HG02970 (cell line): ENCODE data around the gene CCL14.
"Not testable (repeated sequence)": the region's sequence is repeated elsewhere in the genome, so short reads cannot be mapped to it uniquely, and the experiment has no call there.

Experiments used
- ATAC-seq: cut with Tn5 transposase; IDR thresholded peaks from one replicate; pipeline ENCODE4 v1.9.1; 2021; ENCODE audit warnings: mild to moderate bottlenecking, moderate library complexity, moderate number of reproducible peaks; ENCODE audit not compliant: unreplicated experiment, low FRiP score

CCL14 gene

DNA sequence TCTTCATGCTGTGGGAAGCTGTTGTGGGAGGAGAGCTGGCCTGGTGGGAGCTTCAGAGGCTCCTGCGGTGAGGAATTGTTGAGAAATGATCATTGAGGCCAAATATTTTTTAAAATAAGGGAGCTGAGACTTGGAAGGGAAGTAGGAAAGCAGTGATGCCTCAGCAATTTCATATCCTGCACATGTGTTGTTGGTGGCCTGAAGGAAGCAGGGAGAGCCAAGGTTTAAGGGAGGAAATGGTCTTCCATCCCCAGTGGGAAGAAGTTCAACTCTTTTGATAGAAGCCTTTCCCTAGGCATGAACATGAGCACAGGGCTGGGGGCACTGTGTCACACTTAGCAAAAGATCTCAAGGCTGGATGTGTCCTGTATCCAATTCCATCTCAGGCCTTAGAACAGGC, at the start of gene CCL14:
Gene CCL14 (minus strand): TSS at position 87 of the 400 bp plus-strand sequence. CDS start 80 bp downstream, at position 7.
- no peak for ATAC-seq

DNA sequence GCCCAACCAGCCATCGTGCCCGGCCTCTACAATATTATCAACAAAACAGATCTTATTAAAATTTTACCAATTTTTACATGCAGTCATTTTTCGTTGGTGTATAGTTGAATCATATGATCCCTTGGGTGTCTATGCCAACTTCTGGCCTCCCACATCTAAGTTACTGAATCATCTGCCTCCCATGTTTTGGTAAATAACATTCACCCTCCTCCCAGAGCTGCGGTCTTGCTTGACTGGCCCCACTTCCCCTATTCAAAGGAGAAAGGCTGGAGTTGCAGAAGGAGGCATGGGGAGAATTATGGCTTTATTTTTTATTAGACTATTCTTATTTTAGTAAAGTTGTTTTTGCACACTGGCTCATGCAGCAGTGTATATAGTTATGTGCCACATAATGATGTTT, 49.7 kb upstream of the CCL14 start:
- no peak for ATAC-seq

DNA sequence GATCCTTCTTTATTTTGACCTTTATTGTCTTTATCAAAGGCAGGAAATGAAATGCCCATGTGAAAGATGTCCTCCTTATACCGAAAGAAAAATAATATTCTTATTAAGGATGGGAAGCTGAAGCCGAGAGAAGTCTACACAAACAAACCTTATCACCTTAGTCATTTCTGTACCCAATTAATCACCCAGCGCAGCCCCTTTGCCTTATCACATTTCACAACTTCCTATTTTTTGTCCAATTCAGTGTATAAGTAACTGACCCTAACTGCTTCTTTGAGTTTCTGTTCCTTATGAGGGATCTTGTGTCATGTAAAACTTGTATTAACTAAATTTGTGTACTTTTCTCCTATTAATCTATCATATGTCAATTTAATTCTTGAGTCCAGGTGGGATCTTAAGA, 47.6 kb upstream of the CCL14 start:
- no peak for ATAC-seq

DNA sequence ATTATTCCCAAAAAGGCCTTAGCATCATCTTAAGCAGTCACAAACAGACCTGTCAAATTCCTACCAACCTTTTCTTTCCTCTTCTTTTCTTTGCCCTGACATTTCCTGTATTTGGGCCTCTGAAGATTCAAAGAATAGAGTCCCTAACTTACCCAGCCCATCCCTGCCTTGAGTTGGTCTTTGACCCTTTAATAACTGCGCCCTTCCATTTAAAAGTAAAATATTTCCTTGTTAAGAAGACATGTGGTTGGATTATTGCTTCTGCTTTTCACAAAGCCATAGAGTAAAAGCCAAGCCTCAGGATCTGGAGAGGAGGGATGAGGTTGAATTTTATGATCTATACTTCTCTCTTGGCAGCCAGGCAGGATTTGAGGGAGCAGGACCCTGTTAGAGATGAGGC, 44.4 kb upstream of the CCL14 start:
- ATAC-seq, result no peak

DNA sequence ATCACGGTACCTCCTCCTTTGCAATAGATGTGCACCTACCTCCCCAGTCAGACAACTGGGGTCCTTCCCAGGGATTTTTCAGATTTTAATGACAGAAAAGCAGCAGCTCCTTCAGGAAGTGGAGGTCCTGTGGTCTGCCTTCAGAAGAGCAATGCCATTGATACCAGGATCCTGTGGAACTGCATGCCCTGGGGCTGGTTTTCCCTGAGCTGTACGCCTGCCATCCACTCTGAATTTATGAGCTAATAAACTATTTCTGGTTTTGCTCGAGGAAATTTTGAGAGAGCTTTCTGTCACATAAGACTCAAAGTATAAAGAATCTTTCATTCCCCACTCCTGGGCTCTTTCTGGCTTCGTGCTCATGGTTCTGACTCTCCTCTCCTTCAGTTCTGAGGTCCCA, 41.2 kb upstream of the CCL14 start:
- ATAC-seq, result no peak

DNA sequence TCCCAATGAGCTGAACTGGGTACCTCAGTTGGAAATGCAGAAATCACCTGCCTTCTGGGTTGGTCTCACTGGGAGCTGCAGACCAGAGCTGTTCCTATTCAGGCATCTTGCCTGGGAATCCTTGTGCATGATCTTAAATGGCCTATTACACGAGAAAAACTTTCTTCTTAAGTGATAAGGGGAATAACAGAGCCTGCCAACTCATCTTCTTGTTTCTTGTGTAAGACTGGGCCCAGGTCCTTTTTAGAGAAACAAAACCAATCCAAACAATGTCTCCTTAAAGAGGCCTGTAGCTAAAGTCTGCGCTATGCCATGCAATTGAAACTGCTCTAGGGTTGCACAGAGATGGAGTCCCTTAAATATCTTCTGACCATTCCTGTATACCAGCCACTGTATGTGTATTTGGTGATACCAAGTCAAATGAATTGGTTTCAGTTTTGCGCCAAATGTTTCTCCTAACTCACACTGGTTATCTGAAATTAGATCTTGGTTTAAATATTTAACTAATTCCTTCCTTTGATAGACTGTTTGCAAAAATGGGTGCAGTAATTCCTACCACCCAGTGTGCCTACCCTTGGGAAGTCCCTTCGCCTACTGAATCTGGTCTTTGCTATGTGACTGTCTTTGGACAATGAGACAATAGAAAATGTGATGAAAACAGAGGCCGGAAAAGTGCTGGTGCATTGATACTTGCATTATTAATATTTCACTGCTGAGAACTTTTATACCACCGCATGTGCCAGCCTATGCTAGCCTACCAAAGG, 37.8 kb upstream of the CCL14 start:
- no peak for ATAC-seq

DNA sequence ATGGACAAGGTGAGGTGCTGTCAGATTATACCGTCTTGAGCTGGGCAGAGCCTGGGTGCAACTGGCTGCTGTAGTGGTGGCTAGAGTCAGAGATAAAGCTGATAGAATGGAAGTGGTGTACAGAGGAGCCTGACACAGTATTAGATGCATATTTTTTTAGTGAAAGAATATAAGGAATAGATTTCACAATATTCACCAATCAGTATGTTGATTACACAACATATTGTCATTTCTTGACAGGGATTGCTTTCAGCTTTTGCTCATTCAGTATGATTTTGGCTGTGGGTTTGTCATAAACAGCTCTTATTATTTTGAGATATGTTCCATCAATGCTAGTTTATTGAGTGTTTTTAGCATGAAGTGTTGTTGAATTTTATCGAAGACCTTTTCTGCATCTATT, 32.9 kb upstream of the CCL14 start:
- ATAC-seq, result no peak

DNA sequence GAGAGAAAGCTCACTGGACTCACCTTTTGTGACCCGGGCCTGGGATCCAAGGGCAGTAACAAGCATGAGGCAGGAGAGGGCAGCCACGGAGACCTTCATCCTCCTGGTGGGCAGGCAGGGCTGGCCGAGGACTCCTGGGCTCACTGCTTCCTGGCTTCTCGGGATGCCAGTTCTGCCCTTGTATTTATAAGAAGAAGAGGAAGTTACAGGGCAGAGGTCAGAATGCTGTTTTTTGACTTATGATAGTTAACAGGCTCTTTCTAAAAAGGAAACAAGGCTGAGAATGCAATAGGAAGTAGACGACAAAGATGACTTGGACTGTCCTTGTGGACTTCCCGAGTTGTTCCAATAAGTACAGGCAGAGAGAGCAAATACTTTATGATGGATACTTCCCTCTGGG, 31.3 kb upstream of the CCL14 start, which contains the start of gene CCL23:
Gene CCL23 (minus strand): TSS at position 174 of the 400 bp plus-strand sequence. CDS start 75 bp downstream, at position 99.
- ATAC-seq, result no peak

DNA sequence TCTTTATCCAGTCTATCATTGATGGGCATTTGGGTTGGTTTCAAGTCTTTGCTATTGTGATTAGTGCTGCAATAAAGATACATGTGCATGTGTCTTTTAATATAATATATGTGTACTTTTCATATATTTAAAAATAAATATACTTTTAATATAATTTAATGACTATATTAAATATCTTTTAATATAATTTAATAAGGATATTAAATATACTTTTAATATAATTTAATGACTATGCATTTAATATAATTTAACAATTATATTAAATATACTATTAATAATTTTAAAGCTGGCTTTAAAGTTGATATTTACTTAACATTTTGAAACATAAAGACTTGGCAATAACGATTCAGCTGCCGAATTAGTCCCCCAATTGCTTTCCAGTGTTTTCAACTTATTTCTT, 30.0 kb upstream of the CCL14 start:
- ATAC-seq, result no peak

DNA sequence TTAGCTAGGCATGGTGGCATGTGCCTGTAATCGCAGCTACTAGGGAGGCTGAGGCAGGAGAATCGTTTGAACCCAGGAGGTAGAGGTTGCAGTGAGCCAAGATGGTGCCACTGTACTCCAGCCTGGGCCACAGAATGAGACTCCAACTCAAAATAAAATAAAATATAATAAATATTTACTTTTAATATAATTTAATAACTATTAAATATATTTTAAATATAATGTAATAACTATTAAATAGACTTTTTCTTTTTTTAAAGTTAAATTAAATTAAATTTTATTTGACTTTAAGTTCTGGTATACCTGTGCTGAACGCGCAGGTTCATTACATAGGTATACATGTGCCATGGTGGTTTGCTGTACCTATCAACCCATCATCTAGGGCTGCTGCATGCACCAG, 29.4 kb upstream of the CCL14 start:
- ATAC-seq, result not testable (repeated sequence)

DNA sequence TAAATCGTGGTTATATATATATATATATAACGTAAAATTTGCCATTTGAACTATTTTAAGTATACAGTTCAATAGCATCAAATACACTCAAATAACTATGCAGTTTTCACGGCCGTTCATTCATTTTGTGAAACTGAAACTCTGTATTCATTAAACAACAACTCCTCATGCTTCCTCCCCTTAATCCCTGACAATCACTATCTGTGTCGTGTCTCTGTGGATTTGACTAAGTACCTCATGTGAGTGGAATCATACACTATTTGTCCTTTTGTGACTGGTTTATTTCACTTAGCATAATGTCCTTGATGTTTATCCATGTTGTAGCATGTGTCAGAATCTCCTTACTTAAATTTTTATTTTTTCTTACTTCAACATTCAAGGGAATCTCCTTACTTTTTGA, 28.4 kb upstream of the CCL14 start:
- ATAC-seq, result no peak

DNA sequence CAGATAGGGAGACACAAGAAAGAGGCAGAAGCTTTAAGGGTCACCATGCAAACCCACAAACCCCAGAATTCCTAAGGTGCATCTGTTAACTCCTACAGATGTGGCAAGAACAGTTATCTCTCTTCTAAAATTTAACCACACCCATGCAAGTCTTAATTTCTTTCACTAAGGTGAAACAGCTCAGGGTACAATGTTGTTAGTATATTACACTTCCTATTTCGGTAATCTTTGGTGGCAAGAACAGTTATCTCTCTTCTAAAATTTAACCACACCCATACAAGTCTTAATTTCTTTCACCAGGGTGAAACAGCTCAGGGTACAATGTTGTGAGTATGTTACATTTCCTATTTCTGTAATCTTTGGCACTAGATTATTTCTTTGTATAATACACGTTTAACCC, 24.7 kb upstream of the CCL14 start:
- no peak for ATAC-seq

DNA sequence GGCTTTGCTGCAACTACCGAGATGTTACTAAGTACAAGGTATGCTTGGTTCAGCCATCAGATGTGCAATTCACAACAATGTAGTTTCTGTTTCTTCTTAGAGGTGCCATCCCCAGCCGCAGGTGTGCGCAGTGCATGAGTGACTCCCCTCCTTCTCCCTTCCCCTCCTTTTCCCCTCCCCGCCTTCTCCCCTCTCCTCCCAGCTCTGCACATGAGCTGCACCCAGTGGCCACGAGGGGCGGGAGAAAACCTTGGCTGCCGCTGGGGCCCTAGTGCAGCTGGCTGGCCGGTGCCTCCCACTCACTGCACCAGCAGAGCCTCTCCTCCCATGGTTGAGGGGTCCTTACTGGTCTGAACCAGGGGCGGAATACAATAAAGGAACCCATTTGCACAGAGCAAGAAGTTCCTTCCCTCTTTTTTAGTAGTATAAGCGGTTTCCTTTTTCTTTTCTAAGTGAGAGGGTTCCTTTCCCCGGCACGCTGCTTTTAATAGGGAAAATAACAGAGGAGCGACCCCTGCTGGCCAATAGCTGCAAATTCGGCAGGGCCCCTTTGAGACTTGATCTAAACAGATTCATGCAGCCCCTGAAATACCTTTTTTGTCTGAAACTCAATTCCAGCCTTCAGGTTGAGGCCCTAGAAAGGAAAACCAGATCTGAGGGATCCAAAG, 22.6 kb upstream of the CCL14 start:
- no peak for ATAC-seq

DNA sequence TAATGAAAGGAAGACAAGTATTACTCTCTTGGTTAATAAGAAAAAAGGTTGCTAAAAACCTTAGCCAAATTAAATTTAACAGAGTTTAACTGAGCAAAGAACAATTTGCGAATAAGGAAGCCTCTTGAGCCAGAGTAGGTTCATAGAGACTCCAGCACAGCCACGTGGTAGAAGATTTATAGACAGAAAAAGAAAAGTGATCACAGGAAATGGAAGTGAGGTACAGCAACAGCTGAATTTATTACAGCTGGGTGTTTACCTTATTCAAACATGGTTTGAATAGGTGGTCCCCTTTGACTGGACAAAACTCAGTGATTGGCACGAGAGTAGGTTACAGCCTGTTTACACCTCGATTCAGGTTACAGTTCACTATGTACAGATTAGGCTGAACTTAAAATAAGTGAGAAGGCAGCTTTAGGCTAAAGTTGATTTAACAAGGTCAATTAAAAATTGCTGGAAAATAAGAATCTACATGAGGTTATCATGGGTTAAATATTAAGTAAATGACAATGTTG, 18.1 kb upstream of the CCL14 start:
- ATAC-seq, result no peak

DNA sequence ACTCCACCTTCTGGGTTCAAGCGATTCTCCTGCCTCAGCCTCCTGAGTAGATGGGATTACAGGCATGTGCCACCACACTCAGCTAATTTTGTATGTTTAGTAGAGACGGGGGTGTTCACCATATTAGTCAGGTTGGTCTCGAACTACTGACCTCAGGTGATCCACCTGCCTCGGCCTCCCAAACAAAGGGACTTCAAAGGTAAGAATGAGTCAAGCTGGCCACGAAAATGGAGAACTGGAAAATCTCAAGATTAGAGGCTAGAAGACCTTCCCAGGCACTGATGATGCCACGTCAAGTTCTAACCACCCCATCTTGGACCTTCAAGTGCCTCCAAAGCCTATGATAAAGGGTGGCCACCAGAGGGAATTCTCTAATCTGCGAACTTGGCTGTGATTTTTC, 16.1 kb upstream of the CCL14 start:
- no peak for ATAC-seq

DNA sequence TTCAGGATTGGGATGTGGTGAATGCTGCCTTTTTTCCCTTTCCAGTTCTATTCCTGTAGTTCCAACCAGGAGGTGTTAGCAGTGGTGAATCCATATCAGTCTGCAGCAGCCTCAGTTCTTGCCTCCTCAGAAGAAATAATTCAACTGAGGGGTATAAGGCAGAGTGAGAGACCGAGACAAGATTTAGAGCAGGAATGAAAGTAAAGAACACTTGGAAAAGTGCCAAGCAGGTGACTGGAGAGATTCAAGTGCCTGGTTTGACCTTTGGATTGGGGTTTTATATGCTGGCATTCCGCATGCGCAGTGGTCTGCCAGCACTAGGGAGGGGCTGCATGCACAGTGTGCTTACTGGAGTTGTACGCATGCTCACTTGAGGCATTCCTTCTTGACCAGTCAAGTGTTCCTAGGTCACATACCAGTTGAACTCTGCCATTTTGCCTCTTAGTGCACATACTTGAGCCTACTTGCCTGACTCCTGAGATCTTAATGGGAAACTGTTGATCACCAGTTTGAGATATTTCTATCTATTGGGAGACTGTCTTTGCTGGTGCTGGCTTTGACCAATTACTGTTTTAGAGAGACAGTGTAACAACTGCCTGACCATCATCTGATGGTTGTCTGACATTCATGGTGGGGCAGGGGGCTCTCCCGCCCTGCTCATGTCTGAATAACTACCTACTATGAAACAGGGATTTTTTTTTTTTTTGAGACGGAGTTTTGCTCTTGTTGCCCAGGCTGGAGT, 15.5 kb upstream of the CCL14 start:
- ATAC-seq, result no peak

DNA sequence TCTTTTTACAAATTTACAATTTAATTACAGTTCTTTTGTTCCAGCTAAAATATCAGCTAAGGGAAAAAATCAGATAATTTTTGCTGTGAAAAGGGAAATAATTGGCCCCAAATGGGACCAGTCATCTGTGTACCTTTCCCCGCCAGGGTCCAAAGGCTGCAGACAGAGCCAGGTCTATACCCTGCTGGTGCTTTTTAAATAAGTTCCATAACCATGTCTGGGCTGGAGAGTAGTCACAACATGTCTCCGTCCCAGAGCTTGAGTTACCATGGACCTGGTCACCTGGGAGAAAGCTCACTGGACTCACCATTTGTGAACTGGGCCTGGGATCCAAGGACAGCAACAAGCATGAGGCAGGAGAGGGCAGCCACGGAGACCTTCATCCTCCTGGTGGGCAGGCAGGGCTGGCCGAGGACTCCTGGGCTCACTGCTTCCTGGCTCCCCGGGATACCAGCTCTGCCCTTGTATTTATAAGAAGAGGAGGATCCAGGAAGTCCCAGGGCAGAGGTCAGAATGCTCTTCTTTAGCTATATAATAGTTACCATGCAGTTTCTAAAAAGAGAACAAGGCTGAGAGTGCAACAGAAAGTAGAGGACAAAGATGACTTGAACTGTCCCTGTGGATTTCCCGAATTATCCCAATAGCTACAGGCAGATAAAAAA, 14.7 kb upstream of the CCL14 start, which contains the start of gene CCL15:
Gene CCL15 (minus strand): TSS at position 444 of the 662 bp plus-strand sequence. CDS start 61 bp downstream, at position 383.
- no peak for ATAC-seq

DNA sequence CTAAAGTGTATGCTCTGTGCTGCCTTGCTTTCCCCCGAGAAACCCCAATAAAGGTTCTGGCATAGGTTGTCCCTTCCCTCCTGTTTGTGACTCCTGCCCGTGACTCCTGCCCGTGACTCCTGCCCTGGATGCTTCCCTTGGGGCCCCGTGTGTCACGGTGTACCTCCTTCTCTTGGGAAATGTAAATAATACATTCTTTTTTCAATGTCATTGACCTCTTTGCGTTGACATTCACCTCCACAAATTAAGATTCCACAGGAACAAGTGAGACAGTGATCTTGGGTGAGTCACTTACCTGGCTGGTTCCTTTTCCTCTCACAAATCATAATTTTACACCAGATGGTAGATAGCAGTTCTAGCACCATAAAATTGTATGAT, 14.2 kb upstream of the CCL14 start:
- ATAC-seq, result no peak

DNA sequence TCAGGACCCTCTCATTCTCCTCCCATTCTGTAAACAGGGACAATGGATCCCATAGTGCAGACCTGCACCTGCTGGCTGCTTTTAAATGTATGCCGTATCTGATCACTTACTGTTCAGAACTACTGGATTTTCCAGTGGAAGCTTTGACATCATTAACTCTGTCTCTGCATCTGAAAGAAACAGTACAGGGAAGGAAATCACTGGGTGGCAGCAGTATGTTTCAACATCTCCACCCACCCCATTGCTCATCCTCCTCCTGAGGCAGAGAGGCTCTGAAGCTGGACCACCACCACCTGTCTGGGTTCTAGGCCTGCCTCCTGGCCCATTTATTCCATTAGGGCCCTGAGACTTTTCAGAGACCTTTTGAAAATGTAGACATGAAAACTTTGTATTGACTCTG, 12.2 kb upstream of the CCL14 start:
- ATAC-seq, result no peak

DNA sequence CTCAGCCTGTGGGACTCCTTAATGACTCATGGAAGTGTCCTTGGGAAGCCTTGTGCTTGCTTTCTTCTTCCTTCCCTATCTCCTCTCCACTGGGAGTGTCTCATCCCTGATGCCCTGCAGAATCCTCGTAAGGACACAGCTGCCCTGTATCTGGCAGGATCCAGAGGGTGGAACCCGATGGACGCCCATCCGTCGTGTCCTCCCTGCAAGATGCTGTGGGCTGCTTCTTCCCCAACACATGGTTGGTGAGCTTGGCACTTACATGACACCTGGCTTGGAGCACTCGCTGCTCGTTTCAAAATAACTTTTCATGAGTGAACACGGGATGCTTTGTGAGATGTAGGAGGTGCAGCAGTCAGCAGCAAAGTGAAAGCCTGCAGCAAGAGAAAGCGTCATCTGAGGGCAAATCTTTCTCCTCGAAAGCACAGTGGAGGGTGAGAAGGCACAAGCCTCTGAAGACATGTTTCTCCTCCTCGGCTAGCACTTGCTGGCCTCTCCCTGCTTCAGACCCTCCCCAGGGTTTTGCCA, 11.6 kb upstream of the CCL14 start:
- no peak for ATAC-seq
